Stimulated activated CD4-positive, alpha-beta T cell treated with anti-CD3 and anti-CD28 coated beads, Interleukin-1b, Interleukin-23, amount 100 ng/mL, for 4 hours (primary cell): ENCODE measurements around the gene PTBP2.

Experiments
- DNase-seq, 2 donors: peaks; one replicate each; pipeline ENCODE4 v3.0.0-alpha.2; 2020; ENCODE audit warnings: low read depth in 2 of 2

Gene PTBP2

GRCh38 chr1:96721416-96722160 is at the start of gene PTBP2:
PTBP2 (plus strand) TSS chr1:96721784; CDS start chr1:96721865, 81 bp downstream.
- peak; percentile 67 to 78 for DNase-seq

- DNase-seq = no peak
These were observed 46.7 kb upstream of the PTBP2 start for GRCh38 chr1:96674915-96675314.

- no peak for DNase-seq
These were observed 39.5 kb upstream of the PTBP2 start for GRCh38 chr1:96682056-96682455.

- DNase-seq = no peak
These were observed 37.7 kb upstream of the PTBP2 start for GRCh38 chr1:96683931-96684330.

- no peak for DNase-seq
These were observed 36.8 kb upstream of the PTBP2 start for GRCh38 chr1:96684744-96685143.

- no peak for DNase-seq
These were observed 32.8 kb upstream of the PTBP2 start for GRCh38 chr1:96688767-96689166.

- DNase-seq = no peak
These were observed 25.6 kb upstream of the PTBP2 start for GRCh38 chr1:96695954-96696353.

- DNase-seq = no peak
These were observed 23.1 kb upstream of the PTBP2 start for GRCh38 chr1:96698342-96698983.

GRCh38 chr1:96703186-96703585 is 18.4 kb upstream of the PTBP2 start:
- no peak for DNase-seq

- DNase-seq = no peak
These were observed 14.6 kb upstream of the PTBP2 start for GRCh38 chr1:96707023-96707422.

- DNase-seq = no peak
These were observed 13.1 kb upstream of the PTBP2 start for GRCh38 chr1:96708482-96708881.

GRCh38 chr1:96710708-96711477 is 10.7 kb upstream of the PTBP2 start:
- DNase-seq = no peak

- DNase-seq = no peak
These were observed 7.9 kb upstream of the PTBP2 start for GRCh38 chr1:96713649-96714048.

- no peak for DNase-seq
These were observed 6.7 kb upstream of the PTBP2 start for GRCh38 chr1:96714881-96715280.

- DNase-seq = no peak
These were observed 6.1 kb upstream of the PTBP2 start for GRCh38 chr1:96715482-96715881.

GRCh38 chr1:96721053-96721415 is 550 bp upstream of the PTBP2 start:
- no peak for DNase-seq

- peak; percentile 16 to 43 for DNase-seq
These were observed 758 bp downstream of the PTBP2 start for GRCh38 chr1:96722161-96722922.

- no peak for DNase-seq
These were observed 1.4 kb downstream of the PTBP2 start for GRCh38 chr1:96722958-96723357.

- DNase-seq = no peak
These were observed 1.8 kb downstream of the PTBP2 start for GRCh38 chr1:96723377-96723776.

- no peak for DNase-seq
These were observed 2.4 kb downstream of the PTBP2 start for GRCh38 chr1:96723936-96724335.

- no peak for DNase-seq
These were observed 6.3 kb downstream of the PTBP2 start for GRCh38 chr1:96727860-96728259.
